MCF 10A (cell line): ENCODE data around the gene SEPTIN12. TPM values are rescaled to one million over a fixed set of nuclear protein-coding genes. Genes with fewer than 3 reads are reported as not detected.
A peak's percentile ranks its signal among the peaks of the same experiment; 100 is the strongest.

ENCODE experiments used
- BruUV-seq: library from RNA; stranded (reverse); fragments of 400-500 nt; replicated peaks from 2 replicates; lab custom pipeline; 2021; lab: Mats Ljungman, UMichigan
- CTCF ChIA-PET: fragments of 300-600 bp; sonication (Branson Sonifier 250); formaldehyde crosslinking; extraction: SDS; loops from one replicate; lab custom pipeline; 2021; ENCODE audit warnings: antibody characterized with exemption, inconsistent platforms; lab: Yijun Ruan, JAX
- POLR2A ChIA-PET: fragments of 300-600, 350-650 bp; sonication (Branson Sonifier 250); formaldehyde crosslinking; extraction: SDS; loops from one replicate; lab custom pipeline; 2020; ENCODE audit warnings: antibody characterized with exemption, inconsistent platforms; lab: Yijun Ruan, JAX
- DNase-seq: peaks from one replicate; pipeline ENCODE4 v3.0.0-alpha.2; 2018; ENCODE audit not compliant: unreplicated experiment
- H3K27ac Mint-ChIP-seq: one replicate; pipeline ENCODE4 v1.8.0; 2022; ENCODE audit warnings: mild to moderate bottlenecking, low read depth, mixed read lengths; ENCODE audit not compliant: unreplicated experiment
- H3K27me3 Mint-ChIP-seq: one replicate; pipeline ENCODE4 v1.8.0; 2022; ENCODE audit warnings: mixed read lengths; ENCODE audit not compliant: insufficient read depth, unreplicated experiment
- H3K36me3 Mint-ChIP-seq: one replicate; pipeline ENCODE4 v1.8.0; 2022; ENCODE audit warnings: mild to moderate bottlenecking, moderate library complexity, mixed read lengths; ENCODE audit not compliant: insufficient read depth, unreplicated experiment
- H3K4me1 Mint-ChIP-seq: one replicate; pipeline ENCODE4 v1.8.0; 2022; ENCODE audit warnings: mixed read lengths; ENCODE audit not compliant: insufficient read depth, unreplicated experiment
- H3K4me3 Mint-ChIP-seq: one replicate; pipeline ENCODE4 v1.8.0; 2022; ENCODE audit warnings: mild to moderate bottlenecking, moderate library complexity, mixed read lengths; ENCODE audit not compliant: unreplicated experiment
- H3K9me3 Mint-ChIP-seq: one replicate; pipeline ENCODE4 v1.8.0; 2022; ENCODE audit warnings: mixed read lengths; ENCODE audit not compliant: unreplicated experiment
- CTCF ChIP-seq: fragments of 200-600 bp; IDR thresholded peaks from one replicate; pipeline ENCODE4 v1.8.0; 2022; ENCODE audit warnings: antibody characterized with exemption, mild to moderate bottlenecking; ENCODE audit not compliant: unreplicated experiment
- intact Hi-C: fragments of 100-400 bp; cut with micrococcal nuclease; formaldehyde crosslinking; loops from 2 replicates; pipeline ENCODE4 v1.14.1; 2022
- total RNA-seq: library from RNA; stranded (reverse); gene quantifications from 2 replicates; pipeline ENCODE4 v1.2.3, GENCODE V29; 2022

SEPTIN12 gene
- total RNA-seq, 1 experiment from 2014 or later, result not detected

GRCh38 chr16:4832698-4833343 is 44.7 kb upstream of the SEPTIN12 start:
- TF ChIP-seq CTCF, result no peak
- H3K9me3 Mint-ChIP-seq, result no peaks in the 10 kb centered on the region
- no TSS peak for BruUV-seq

GRCh38 chr16:4831616-4832015 is 43.5 kb upstream of the SEPTIN12 start:
- no peaks in the 10 kb centered on the region for H3K27me3 Mint-ChIP-seq
- POLR2A ChIA-PET, result no interaction called here
- intact Hi-C loops, result no loop called here
- CTCF ChIA-PET, result interaction anchor here (0.6 to 0.7 kb wide), 2 partner anchors 21 to 27 kb away, joined by 3 to 5 read pairs; no protein-coding TSS in a partner anchor
- no peak overlapping the region for H3K27ac Mint-ChIP-seq
- H3K4me1 Mint-ChIP-seq, result no peaks in the 10 kb centered on the region
- DNase-seq, result no peak
- no peak for TF ChIP-seq CTCF
- H3K9me3 Mint-ChIP-seq, result no peaks in the 10 kb centered on the region
- BruUV-seq, result no TSS peak
- peaks cover 85% of the 10 kb centered on the region for H3K36me3 Mint-ChIP-seq
- no peak overlapping the region for H3K4me3 Mint-ChIP-seq

More at GRCh38 chr16:4832698-4833343, 44.7 kb upstream of the SEPTIN12 start:
- CTCF ChIA-PET, result no interaction called here
- Mint-ChIP-seq H3K27me3 (no peaks in the 10 kb centered on the region), H3K36me3 (peaks cover 85% of the 10 kb centered on the region), H3K4me3 (no peak overlapping the region), H3K27ac (no peak overlapping the region), H3K4me1 (no peaks in the 10 kb centered on the region)
- DNase-seq, result no peak
- intact Hi-C loops, result no loop called here
- POLR2A ChIA-PET, result interaction anchor here (0.6 to 1.2 kb wide), 3 partner anchors 13 to 114 kb away, joined by 3 read pairs; no protein-coding TSS in a partner anchor

- no peaks in the 10 kb centered on the region for H3K4me1 Mint-ChIP-seq
- TF ChIP-seq CTCF, result no peak
- H3K36me3 Mint-ChIP-seq, result peaks cover 85% of the 10 kb centered on the region
- no peak overlapping the region for H3K4me3 Mint-ChIP-seq
- DNase-seq, result no peak
- CTCF ChIA-PET, result no interaction called here
- no TSS peak for BruUV-seq
- intact Hi-C loops, result no loop called here
- H3K27ac Mint-ChIP-seq, result peak overlapping the region; percentile 4
- POLR2A ChIA-PET, result no interaction called here
- no peaks in the 10 kb centered on the region for H3K9me3 Mint-ChIP-seq
- no peaks in the 10 kb centered on the region for H3K27me3 Mint-ChIP-seq
Measured at GRCh38 chr16:4830408-4830807, 42.3 kb upstream of the SEPTIN12 start.

GRCh38 chr16:4828567-4829321 is 40.6 kb upstream of the SEPTIN12 start:
- H3K4me1 Mint-ChIP-seq, result no peaks in the 10 kb centered on the region
- no peak overlapping the region for H3K27ac Mint-ChIP-seq
- no peak for DNase-seq
- H3K36me3 Mint-ChIP-seq, result peaks cover 88% of the 10 kb centered on the region
- TF ChIP-seq CTCF, result no peak
- H3K9me3 Mint-ChIP-seq, result no peaks in the 10 kb centered on the region
- H3K27me3 Mint-ChIP-seq, result no peaks in the 10 kb centered on the region
- no peak overlapping the region for H3K4me3 Mint-ChIP-seq
- POLR2A ChIA-PET, result interaction anchor here (0.7 kb wide), 1 partner anchor 342 kb away, joined by 3 read pairs; no protein-coding TSS in a partner anchor
- intact Hi-C loops, result no loop called here
- CTCF ChIA-PET, result interaction anchor here (0.6 kb wide), 2 partner anchors 9 to 204 kb away, joined by 4 to 7 read pairs; no protein-coding TSS in a partner anchor
- BruUV-seq, result no TSS peak
